ENCODE measurements around the gene KIRREL3.

KIRREL3 gene

GRCh38 chr11:126426820-126427749 lies 573.5 kb downstream of the KIRREL3 start:
- no peak for DNase-seq (ENCODE audit: low spot score)

- no peak for DNase-seq (ENCODE audit: low spot score)
Observed at GRCh38 chr11:126426106-126426505, 574.5 kb downstream of the KIRREL3 start.

DNA sequence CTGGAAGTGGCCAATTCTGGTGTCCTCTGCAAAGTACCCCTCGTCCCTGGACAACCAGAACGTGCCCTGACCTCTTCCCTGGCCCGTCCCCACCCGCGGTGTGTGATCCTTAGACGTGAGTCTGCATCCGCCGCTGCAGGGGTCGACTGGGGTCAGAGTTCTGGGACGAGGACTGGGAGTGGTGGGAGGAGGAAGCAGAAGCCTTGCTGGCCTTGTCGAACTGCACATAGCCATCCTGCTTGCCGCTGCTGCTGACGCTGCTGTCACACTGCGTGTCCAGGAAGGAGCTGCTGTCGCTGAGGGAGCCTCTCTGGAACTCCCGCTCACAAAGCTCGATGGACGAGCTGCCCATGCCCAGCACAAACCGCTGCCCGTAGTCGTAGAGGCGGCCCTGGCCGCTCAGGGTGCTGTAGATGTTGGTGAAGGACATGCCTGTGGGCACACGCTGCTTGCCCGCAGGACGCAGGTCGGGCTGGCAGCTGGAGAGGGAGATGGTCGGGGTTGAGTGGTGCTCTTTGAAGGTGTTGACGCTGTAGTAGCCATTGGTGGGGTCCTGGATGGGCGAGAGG lies 576.0 kb downstream of the KIRREL3 start:
- DNase-seq (ENCODE audit: low spot score): no peak

DNA sequence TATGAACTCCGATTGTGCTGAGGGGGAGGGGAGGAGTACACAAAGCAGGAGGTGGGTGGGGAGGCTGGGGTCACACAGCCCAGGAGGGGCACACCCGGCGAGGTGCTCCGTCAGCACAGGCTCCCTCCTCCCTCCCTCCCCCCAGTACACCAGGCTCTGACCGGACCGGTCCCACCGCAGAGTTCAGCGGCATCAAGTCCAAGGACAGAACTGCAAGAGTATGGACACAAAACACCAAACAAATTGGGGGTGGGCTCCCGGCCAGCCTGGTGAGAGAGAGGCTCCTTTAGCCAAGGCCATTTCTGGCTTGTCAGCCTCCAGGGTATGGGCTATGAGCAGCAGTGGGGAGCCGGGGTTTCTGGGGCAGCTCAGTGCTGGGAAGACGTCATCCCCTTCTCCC lies 576.8 kb downstream of the KIRREL3 start:
- no peak for DNase-seq (ENCODE audit: low spot score)

GRCh38 chr11:126423154-126423553 lies 577.4 kb downstream of the KIRREL3 start:
- no peak for DNase-seq (ENCODE audit: low spot score)

- no peak for DNase-seq (ENCODE audit: low spot score)
Observed at GRCh38 chr11:126422446-126422845, 578.1 kb downstream of the KIRREL3 start.

DNA sequence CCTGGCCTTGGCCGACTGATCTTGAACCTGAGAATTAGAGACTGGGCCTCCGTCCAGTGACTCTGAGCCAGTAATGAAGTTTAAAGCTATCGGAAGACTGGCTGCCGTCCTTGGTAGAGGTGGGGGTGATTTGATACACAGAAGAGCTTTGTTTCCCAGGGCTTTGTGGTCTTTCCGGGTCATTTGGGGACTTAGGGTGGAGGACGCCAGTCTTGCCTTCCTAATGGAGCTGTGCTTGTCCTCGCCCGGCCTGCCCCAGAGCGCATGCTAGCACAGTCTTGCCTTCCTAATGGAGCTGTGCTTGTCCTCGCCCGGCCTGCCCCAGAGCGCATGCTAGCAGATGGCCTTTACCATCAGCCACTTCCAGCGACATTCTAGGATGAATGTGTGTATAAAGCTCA lies 579.3 kb downstream of the KIRREL3 start:
- no peak for DNase-seq (ENCODE audit: low spot score)

- DNase-seq (ENCODE audit: low spot score): no peak
Observed at GRCh38 chr11:126420698-126421256, 579.8 kb downstream of the KIRREL3 start.

DNA sequence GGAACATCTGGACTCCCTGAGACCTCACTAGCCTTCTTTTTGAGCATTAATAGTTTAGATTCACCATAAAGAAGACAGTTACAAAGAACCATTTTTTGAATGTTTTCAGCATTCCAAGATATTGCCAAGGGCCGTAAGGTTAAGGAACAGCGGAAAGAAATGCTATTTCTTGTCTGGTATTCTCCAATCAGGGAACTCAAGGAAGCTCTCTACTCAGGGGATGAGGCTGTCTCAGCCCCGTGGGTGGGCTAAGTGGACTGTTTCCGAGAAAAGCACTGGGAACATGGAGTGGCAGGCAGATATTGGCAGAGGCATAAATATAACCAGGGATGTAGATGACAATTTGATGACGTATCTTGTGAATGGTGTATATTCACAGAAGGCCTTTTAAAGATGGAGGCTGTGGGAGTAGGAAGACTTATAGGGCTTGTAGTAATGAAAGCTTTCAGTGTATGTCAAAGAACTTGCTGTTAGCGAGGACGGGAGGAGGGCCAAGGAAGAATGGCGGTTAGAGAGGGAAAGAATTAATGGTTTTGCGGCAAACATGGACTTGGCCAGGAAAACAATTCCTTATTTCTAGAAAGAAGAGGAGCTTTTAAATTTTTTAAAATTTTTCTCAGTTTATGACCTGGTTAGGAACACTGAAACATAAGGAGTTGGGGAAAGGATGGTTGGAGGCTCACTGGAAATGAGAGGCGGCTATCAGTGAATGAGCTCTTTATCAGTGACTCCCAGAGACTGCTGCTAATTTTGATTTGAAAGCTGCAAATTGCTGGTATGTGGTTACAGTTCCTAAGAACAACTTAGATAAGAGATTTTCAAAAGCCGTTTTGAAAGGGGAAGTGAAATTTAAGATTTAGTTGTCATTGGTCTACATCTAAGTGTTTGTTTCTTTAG lies 580.5 kb downstream of the KIRREL3 start:
- no peak for DNase-seq (ENCODE audit: low spot score)

GRCh38 chr11:126418887-126419286 lies 581.7 kb downstream of the KIRREL3 start:
- no peak for DNase-seq (ENCODE audit: low spot score)

- DNase-seq (ENCODE audit: low spot score): no peak
Observed at GRCh38 chr11:126417091-126417862, 583.3 kb downstream of the KIRREL3 start.

GRCh38 chr11:126416542-126417090 lies 584.0 kb downstream of the KIRREL3 start:
- no peak for DNase-seq (ENCODE audit: low spot score)

DNA sequence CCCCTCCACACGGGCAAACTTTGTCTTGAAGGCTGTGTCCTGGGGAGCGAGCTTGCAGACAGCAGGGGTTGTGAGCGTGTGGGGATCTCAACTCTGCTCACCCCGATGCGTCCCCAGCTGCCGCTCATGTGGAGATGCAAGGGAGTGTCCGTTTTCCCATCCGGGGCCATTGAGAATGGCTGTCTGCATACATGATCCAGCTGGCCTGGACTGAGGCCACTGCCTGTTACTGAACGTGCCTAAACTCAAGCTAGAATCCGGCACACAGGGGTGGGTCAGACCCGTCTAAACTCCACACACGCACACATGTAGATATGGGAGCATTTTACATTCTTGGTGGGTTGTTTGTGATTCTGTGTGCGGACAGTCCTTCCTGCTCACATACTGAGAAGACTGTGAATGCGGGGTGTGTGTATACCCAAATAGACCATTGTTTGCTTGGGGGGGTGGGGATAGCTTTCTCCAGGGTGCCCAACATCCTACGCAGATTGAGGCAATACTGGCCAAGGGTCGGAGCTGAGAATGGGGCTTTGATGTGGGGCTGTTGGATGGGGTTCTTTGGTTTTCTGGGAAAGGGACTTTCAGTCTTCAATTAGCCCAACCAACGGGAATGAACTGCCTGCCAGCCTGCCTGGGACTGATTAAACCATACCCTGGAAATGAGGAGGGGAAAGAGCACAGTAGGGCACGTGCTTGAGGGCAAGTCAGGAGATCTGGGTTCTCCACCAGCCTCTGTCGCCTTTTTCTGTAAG lies 584.7 kb downstream of the KIRREL3 start:
- no peak for DNase-seq (ENCODE audit: low spot score)

DNA sequence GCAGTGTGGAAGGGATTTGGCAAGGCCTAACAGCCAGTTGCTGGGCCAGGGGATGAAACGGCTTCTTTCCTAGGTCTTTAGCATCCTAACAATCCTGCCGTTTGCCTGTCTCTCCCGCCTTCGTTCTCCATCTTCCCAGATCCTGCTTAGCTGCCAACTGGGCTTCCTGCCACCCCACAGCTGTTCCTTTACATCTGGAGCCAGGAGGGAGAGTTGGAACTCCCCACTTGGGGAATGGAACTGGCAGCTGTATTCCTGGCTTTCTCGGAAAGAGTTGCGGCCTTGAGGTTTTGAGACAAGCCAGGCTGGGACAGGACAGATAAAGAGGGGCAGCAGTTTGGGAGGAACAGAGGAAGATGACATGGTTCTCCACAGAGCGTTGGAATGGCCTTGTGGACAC lies 585.4 kb downstream of the KIRREL3 start:
- DNase-seq (ENCODE audit: low spot score): no peak

DNA sequence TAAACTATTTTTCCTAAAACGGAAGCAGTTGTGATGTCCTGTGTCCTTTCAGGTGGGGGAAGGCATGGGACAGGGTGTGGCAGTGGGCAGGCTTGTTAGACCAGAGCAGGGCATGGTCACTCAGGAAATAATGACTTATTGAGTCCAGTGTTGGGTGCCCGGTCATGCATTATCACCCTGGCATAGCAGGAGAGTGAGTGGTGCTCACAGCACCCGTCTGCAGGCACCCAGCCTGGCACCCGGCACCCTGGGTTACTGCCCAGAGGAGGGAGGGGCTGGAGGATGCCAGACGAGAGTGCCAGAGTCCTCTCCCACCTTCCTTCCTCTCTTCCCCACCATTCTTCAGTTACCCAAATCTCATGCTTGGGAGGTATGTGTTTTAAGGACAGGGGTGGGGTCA lies 586.0 kb downstream of the KIRREL3 start:
- DNase-seq (ENCODE audit: low spot score): no peak

- DNase-seq (ENCODE audit: low spot score): no peak
Observed at GRCh38 chr11:126413843-126414405, 586.6 kb downstream of the KIRREL3 start.

DNA sequence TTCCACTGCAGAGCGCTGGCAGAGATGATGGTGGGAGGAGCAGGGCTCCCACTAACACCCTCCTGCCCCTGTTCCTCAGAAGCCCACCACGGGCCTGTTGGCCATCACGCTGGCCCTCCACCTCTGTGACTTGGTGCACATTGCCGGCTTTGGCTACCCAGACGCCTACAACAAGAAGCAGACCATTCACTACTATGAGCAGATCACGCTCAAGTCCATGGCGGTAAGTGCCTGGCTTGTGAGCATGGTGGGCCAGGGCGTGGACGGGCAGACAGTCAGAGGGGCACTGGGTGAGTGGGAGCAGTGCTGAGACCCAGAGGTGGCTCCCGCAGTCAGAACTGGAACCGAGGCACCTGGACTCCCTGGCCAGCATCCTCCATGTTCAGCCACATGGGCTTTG lies 587.1 kb downstream of the KIRREL3 start:
- no peak for DNase-seq (ENCODE audit: low spot score)

DNA sequence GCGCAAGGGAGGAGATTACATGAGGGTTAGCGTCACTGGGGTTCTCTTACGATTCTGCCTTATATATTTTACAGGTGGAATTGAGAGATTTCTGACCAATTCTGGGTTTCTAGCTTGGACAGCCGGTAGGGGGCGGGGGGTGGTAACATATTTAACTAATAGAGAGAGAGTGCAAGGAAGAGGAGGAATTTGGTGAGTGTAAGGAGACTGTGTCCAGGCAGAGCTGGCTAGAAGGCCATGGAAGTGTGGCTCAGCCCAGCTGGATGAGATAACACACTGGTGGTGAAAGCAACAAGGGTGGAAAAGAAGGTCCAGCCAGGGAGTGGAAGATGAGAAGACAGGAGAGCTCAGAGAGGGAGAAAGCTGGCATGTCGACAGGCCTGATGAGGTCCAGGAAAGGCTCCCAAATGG lies 588.6 kb downstream of the KIRREL3 start:
- no peak for DNase-seq (ENCODE audit: low spot score)

- no peak for DNase-seq (ENCODE audit: low spot score)
Observed at GRCh38 chr11:126410649-126411048, 589.9 kb downstream of the KIRREL3 start.

DNA sequence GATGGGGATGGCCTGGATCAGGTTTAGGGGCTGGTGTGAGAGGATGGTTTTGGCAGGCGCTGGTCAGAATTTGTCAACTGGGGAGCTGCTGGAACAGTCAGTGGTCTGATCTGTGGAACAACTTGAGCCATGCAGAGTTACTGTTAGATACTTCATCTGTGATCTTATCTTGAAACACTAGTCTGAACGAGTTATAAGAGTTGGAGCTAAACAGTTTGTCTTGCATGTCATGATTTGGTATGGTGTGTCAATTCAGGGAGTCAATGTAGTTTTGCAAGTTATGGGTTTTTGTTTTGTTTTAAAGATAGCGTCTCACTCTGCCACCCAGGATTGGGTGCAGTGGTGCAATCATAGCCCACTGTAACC lies 591.0 kb downstream of the KIRREL3 start:
- no peak for DNase-seq (ENCODE audit: low spot score)
